PC-3 (cell line): ENCODE results near the gene MRPL39.

Experiments used
- EZH2 ChIP-seq: fragments of 300-600 bp; sonication (generic); IDR thresholded peaks from one replicate; pipeline ENCODE4 v1.6.1; 2017; ENCODE audit warnings: antibody characterized with exemption, mild to moderate bottlenecking, low read length; ENCODE audit not compliant: unreplicated experiment
- TF ChIP-seq, protein P1 (sequence below): fragments of 300-600 bp; sonication (generic); conservative IDR thresholded peaks from 2 replicates; pipeline ENCODE4 v1.5.1; 2017; ENCODE audit warnings: antibody characterized with exemption, low read depth, mild to moderate bottlenecking, low read length

DNA sequence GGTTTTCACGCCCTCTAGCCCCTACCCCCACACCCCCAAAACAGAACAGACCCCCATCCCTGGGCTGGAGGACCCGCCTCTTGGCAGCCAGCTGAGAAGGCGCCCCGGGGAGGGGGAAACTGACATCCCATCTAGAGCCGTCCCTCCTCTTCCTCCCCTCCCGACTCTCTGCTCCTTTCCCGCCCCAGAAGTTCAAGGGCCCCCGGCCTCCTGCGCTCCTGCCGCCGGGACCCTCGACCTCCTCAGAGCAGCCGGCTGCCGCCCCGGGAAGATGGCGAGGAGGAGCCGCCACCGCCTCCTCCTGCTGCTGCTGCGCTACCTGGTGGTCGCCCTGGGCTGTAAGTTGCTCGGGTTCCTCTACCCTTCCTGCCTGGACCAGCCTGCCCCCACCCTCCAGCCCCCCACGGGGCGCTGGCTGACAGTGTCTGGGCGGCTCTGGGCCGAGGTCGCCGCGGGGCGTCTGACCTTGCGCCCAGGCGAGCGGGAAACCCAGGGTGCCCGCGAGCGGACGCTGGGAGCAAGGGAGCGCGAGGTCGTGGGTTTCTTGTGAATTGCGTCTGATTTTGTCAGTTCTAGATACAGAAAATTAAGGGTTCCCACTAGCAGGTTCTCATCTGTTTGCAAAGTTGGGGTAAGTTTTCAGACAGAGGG lies 32.4 kb upstream of the MRPL39 start:
- TF ChIP-seq, protein P1, sequence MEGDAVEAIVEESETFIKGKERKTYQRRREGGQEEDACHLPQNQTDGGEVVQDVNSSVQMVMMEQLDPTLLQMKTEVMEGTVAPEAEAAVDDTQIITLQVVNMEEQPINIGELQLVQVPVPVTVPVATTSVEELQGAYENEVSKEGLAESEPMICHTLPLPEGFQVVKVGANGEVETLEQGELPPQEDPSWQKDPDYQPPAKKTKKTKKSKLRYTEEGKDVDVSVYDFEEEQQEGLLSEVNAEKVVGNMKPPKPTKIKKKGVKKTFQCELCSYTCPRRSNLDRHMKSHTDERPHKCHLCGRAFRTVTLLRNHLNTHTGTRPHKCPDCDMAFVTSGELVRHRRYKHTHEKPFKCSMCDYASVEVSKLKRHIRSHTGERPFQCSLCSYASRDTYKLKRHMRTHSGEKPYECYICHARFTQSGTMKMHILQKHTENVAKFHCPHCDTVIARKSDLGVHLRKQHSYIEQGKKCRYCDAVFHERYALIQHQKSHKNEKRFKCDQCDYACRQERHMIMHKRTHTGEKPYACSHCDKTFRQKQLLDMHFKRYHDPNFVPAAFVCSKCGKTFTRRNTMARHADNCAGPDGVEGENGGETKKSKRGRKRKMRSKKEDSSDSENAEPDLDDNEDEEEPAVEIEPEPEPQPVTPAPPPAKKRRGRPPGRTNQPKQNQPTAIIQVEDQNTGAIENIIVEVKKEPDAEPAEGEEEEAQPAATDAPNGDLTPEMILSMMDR, result no peak
- TF ChIP-seq EZH2, result no peak
